Skin of body (tissue), 2 donors: ENCODE data around the gene KRTAP9-2. TPM values are rescaled to one million over a fixed set of nuclear protein-coding genes. Genes with fewer than 3 reads are reported as not detected.
"Not testable (repeated sequence)": the region's sequence is repeated elsewhere in the genome, so short reads cannot be mapped to it uniquely, and the experiment has no call there.

Source experiments
- DNase-seq: peaks from one replicate; lab custom pipeline; 2025; lab: John Stamatoyannopoulos, UW
- total RNA-seq: library from RNA; depleted of rRNA; stranded (reverse); fragments of >200 nt; gene quantifications from one replicate; pipeline ENCODE4 v1.2.3, GENCODE V29; 2014

KRTAP9-2 gene
- total RNA-seq, 1 donor from 2014 or later, result 6.3 TPM

DNA sequence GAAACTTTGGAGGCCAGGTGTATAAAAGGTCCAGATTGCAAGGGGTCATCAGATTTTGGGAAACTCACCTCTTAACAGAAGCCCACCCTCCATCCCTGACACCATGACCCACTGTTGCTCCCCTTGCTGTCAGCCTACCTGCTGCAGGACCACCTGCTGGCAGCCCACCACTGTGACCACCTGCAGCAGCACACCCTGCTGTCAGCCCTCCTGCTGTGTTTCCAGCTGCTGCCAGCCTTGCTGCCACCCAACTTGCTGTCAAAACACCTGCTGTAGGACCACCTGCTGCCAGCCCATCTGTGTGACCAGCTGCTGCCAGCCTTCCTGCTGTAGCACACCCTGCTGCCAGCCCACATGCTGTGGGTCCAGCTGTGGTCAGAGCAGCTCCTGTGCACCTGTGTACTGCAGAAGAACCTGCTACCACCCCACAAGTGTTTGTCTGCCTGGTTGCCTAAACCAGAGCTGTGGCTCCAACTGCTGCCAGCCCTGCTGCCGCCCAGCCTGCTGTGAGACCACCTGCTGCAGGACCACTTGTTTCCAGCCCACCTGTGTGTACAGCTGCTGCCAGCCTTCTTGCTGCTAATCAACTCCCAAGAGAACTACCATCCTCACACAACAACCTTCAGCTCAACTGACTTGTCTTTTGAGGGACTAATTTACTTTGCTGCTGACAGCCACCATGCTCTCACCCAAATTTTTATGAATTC lies 6.1 kb downstream of the KRTAP9-2 start, which contains the start of gene KRTAP9-3:
KRTAP9-3 (plus strand) TSS at position 51 of the 707 bp plus-strand sequence; CDS start at position 104, 53 bp downstream.
- DNase-seq, result not testable (repeated sequence)

DNA sequence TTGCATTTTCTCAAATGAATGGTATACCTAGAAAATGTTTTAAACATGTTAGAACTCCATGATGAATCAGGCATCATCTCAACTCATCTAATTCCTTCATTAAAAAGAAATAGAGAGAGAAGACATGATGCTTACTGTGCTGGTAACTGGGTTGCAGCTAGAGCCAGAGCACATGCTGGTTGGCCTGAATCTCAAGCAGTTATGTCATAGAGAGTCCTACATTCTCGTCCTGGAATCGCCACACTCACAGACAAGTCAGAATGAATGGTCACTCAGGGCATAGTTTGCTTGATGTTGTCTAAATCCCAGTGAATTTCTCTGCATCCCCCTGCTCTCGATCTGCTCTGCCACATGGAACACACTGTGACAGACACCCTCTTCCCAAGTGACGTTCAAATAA lies 10.7 kb downstream of the KRTAP9-2 start:
- DNase-seq, result not testable (repeated sequence)

DNA sequence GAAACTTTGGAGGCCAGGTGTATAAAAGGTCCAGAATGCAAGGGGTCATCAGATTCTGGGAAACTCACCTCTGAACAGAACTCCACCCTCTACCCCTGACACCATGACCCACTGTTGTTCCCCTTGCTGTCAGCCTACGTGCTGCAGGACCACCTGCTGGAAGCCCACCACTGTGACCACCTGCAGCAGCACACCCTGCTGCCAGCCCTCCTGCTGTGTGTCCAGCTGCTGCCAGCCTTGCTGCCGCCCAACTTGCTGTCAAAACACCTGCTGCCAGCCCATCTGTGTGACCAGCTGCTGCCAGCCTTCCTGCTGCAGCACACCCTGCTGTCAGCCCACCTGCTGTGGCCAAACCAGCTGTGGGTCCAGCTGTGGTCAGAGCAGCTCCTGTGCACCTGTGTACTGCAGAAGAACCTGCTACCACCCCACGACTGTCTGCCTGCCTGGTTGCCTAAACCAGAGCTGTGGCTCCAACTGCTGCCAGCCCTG lies 11.5 kb downstream of the KRTAP9-2 start, which contains the start of gene KRTAP9-8:
KRTAP9-8 (plus strand) TSS at position 51 of the 489 bp plus-strand sequence; CDS start at position 104, 53 bp downstream.
- not testable (repeated sequence) for DNase-seq

DNA sequence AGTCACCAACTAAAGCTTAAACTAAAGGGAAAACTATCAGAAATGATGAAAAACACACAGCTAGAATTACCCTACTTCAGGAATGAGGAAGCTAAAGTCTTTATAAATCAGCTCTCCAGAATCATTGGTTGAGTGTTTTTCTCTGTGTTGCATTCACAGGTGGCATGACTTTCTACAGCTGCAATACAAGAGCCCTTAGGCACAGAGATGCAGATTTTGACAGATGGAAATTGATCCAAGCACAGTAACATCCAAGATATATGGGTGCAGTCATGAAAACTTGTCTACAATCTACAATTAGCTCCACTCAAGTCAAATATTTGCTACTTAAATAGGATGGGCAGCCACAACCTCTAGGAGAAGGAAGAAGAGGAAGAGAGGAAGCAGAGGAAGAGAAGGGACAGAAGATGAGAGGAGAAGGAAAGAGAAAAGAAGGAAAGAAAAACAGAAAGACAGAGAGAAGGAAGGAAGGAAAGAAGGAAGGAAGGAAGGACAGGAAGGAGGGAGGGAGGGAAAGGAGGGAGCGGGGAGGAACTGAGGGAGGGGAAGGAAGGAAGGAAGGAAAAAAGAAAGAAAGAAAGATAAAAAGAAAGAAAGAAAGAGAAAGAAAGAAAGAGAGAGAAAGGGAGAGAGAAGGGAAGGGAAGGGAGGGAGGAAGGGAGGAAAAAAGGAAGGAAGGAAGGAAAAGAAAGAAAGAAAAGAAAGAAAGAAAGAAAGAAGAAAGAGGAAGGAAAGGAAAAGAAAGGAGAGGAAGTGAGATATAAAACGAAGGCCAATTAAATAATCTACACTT lies 20.7 kb downstream of the KRTAP9-2 start:
- DNase-seq, result not testable (repeated sequence)

DNA sequence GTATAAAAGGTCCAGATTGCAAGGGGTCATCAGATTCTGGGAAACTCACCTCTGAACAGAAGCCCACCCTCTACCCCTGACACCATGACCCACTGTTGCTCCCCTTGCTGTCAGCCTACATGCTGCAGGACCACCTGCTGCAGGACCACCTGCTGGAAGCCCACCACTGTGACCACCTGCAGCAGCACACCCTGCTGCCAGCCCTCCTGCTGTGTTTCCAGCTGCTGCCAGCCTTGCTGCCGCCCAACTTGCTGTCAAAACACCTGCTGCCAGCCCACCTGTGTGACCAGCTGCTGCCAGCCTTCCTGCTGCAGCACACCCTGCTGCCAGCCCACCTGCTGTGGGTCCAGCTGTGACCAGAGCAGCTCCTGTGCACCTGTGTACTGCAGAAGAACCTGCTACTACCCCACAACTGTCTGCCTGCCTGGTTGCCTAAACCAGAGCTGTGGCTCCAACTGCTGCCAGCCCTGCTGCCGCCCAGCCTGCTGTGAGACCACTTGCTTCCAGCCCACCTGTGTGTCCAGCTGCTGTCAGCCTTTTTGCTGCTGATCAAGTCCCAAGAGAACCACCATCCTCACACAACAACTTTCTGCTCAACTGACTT lies 23.3 kb downstream of the KRTAP9-2 start, which contains the start of gene KRTAP9-4:
KRTAP9-4 (plus strand) TSS at position 51 of the 604 bp plus-strand sequence; CDS start at position 85, 34 bp downstream.
- not testable (repeated sequence) for DNase-seq

DNA sequence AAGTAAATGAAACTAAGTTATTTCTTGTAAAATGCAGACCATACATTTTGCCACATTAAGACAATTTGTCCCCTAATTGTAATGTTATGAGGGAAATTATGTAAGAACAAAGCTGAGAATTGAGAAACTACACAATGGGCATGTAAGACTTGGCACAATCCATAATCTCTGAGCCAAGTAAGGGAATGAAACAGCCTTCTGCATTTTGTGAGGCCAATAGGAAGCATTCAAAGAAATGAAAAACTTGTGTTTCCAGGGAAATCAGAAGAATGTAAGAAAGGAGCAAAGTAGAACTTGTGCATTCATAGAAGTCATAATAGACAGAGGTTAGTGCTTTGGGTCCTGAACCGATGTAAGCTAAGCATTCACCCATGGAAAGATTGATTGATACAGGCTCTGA lies 24.8 kb downstream of the KRTAP9-2 start:
- DNase-seq, result no peak

DNA sequence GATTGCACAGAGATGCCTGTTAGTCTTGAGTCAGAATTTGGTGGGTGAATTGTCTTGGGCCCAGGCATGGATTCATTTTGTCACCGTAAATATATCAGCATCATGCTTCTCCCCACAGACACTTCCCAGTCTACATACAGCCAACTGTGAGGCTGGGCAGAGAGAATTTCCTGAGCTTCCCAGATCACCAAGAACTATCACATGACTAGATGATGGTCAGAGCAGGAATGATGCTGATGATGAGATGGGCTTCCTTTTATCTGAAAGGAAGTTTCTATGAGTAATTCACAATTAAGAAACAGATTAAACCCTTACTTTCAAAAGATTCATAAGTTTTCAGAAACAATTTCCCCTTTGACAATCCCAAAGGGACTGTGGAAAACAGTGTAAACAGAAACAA lies 28.4 kb downstream of the KRTAP9-2 start:
- DNase-seq, result no peak

DNA sequence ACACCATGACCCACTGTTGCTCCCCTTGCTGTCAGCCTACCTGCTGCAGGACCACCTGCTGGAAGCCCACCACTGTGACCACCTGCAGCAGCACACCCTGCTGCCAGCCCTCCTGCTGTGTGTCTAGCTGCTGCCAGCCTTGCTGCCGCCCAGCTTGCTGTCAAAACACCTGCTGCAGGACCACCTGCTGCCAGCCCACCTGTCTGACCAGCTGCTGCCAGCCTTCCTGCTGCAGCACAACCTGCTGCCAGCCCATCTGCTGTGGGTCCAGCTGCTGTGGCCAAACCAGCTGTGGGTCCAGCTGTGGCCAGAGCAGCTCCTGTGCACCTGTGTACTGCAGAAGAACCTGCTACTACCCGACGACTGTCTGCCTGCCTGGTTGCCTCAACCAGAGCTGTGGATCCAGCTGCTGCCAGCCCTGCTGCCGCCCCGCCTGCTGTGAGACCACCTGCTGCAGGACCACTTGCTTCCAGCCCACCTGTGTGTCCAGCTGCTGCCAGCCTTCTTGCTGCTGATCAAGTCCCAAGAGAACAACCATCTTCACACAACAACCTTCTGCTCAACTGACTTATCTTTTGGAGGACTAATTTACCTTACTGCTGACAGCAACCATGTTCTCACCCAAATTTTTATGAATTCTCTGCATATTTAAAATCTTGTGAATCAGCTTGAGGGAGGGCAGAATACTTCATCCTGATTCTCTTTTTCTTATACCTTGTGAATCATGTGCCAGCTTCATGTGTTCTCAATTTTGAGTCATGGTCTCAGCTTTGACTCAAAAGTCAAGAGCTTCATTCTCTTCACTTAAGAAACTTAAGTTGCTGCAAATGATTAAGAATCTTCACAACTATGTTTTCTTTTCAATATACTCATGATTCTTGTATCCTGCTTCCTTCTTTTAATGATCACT lies 29.2 kb downstream of the KRTAP9-2 start, which contains the start of gene KRTAP9-9:
KRTAP9-9 (plus strand) TSS at position 4 of the 910 bp plus-strand sequence.
- not testable (repeated sequence) for DNase-seq

DNA sequence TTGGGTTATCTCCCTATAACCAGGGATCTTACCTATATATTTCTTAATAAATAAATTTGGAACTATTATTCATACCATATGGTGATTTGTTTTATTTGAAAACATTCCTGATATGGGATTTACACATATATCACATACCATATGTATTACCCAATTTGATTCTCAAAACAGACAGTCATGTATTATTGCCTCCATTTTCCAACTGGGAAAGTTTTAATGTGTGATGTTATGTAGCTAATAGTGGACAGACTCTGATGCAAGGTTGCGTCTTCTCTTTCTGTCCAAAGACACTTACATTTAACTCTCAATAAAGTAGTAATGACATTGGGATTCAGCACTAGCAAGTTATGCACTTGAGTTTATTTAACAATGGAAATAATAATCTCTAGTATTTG lies 29.8 kb downstream of the KRTAP9-2 start:
- DNase-seq, result no peak

DNA sequence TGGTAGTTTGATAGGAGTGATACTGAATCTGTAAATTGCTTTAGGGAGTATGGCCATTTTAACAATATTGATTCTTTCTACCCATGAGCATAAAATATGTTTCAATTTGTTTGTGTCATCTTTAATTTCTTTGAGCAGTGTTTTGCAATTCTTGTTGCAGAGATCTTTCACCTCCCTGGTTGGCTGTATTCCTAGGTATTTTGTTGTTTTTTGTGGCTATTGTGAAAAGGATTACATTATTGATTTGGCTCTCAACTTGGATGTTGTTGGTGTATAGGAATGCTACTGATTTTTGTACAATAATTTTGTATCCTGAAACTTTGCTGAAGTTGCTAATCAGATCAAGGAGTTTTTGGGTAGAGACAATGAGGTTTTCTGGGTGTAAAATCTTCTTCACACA lies 32.0 kb downstream of the KRTAP9-2 start:
- no peak for DNase-seq

DNA sequence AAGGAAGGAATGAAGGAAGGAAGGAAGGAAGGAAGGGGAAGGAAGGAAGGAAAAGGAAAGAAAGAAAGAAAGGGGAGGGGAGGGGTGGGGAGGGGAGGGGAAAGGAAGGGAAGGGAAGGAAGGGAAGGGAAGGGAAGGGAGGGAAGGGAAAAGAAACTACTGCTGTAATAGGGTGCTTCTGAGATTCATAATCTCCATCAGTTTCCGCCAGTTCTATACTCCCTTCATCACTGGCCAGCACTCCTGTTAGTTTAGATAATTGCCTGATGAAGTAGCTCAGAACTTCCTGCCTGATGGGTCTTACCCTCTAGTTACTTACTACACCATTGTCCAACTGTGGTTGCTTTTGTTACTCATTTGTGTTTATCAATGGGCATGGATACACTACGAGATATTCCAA lies 36.8 kb downstream of the KRTAP9-2 start:
- DNase-seq, result no peak

DNA sequence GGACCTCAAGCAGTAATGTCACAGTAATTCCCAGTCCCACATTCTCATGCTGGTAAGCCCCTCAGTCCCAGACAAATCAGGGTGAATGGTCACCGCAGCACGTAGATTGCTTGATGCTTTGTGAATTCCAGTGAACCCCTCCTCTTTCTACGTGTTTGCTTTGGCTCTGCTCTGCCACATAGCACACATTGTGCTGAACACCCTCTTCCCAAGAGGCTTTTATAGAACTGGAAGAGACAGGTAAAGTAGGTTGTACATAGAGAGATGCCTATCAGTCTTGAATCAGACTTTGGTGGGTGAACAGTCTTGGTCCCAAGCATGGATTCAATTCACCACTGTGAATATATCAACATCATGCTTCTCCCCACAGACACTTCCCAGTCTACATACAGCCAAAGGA lies 38.2 kb downstream of the KRTAP9-2 start:
- no peak for DNase-seq

DNA sequence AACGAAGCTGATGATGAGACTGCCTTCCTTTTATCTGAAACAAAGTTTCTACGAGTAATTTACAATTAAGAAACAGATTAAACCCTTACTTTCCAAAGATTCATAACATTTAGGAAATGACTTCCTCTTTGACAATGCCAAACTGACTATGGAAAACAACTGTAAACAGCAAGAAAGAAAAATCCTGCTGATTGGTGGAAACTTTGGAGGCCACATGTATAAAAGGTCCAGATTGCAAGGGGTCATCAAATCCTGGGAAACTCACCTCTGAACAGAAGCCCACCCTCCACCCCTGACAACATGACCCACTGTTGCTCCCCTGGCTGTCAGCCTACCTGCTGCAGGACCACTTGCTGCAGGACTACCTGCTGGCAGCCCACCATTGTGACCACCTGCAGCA lies 38.6 kb downstream of the KRTAP9-2 start, which contains the start of gene KRTAP9-6:
KRTAP9-6 (plus strand) TSS at position 301 of the 400 bp plus-strand sequence; CDS start at position 301, 0 bp downstream.
- DNase-seq, result no peak

DNA sequence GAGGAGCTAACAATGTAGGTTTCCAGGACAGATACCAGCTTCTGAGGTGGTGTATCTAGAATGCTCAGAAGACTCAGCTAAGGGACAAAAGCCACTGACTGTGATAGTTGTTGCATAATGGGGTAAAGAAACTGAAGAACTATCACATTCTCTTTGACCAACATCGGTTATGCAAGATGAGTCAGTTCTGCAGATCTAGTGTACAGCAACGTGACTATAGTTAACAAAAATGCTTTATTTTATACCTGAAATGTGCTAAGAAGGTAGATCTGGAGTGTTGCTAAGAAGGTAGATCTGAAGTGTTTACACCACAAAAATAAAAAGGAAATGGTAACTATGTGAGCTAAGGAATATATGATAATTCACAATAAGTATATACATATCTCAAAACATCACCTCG lies 41.3 kb downstream of the KRTAP9-2 start:
- no peak for DNase-seq

DNA sequence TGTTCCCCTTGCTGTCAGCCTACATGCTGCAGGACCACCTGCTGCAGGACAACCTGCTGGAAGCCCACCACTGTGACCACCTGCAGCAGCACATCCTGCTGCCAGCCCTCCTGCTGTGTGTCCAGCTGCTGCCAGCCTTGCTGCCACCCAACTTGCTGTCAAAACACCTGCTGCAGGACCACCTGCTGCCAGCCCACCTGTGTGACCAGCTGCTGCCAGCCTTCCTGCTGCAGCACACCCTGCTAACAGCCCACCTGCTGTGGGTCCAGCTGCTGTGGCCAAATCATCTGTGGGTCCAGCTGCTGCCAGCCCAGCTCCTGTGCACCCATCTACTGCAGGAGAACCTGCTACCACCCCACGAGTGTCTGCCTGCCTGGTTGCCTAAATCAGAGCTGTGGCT lies 44.9 kb downstream of the KRTAP9-2 start:
- DNase-seq, result not testable (repeated sequence)

DNA sequence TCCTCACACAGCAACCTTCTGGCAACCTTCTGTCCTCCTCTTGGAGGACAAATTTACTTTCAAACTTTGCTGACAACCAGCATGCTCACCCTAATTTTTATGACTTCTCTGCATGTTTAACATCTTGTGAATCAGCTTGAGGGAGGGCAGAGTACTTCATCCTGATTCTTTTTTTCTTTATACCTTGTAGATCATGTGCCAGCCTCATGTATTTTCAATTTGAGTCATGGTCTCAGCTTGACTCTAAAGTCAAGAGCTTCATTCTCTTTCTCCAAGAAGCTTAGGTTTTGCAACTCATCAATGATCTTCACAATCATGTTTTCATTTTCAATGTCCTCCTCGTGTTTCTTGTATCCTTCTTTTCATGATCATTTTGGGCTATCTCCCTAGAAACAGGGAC lies 45.4 kb downstream of the KRTAP9-2 start:
- no peak for DNase-seq

DNA sequence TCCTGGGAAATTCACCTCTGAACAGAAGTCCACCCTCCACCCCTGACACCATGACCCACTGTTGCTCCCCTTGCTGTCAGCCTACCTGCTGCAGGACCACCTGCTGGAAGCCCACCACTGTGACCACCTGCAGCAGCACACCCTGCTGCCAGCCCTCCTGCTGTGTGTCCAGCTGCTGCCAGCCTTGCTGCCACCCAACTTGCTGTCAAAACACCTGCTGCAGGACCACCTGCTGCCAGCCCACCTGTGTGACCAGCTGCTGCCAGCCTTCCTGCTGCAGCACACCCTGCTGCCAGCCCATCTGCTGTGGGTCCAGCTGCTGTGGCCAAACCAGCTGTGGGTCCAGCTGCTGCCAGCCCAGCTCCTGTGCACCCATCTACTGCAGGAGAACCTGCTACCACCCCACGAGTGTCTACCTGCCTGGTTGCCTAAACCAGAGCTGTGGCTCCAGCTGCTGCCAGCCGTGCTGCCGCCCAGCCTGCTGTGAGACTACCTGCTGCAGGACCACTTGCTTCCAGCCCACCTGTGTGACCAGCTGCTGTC lies 49.3 kb downstream of the KRTAP9-2 start, which contains the start of gene KRTAP9-7:
KRTAP9-7 (plus strand) TSS at position 51 of the 543 bp plus-strand sequence; CDS start at position 51, 0 bp downstream.
- not testable (repeated sequence) for DNase-seq
